CD4-positive, alpha-beta T cell treated with Interleukin-6 for 4 hours (primary cell): Measurements from ENCODE around the gene ARL15.

Experiments used
- DNase-seq: peaks from one replicate; pipeline ENCODE4 v3.0.0-alpha.2; 2020; ENCODE audit warnings: mixed read lengths

ARL15 gene

GRCh38 chr5:54281960-54282692 is 28.2 kb downstream of the ARL15 start:
- DNase-seq = no peak

DNA sequence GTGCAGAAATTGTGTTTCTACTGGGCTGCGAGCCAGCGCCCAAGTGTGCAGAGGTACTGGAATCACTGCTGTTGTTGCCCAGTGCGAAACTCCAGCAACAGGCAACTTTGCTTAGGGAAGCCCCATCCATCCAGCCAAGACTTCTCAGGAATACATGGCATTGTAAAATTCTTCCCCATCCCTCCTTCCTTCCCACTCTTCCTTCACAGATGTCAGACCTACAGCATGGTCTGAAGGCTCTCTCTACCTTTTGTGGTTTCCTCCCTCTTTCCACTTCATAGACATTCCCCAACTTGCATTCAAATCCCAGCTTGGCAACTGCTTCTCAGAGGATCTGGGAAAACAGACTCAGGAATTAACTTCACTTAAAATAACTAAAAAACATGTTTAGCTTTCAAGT is 30.4 kb downstream of the ARL15 start:
- no peak for DNase-seq

DNA sequence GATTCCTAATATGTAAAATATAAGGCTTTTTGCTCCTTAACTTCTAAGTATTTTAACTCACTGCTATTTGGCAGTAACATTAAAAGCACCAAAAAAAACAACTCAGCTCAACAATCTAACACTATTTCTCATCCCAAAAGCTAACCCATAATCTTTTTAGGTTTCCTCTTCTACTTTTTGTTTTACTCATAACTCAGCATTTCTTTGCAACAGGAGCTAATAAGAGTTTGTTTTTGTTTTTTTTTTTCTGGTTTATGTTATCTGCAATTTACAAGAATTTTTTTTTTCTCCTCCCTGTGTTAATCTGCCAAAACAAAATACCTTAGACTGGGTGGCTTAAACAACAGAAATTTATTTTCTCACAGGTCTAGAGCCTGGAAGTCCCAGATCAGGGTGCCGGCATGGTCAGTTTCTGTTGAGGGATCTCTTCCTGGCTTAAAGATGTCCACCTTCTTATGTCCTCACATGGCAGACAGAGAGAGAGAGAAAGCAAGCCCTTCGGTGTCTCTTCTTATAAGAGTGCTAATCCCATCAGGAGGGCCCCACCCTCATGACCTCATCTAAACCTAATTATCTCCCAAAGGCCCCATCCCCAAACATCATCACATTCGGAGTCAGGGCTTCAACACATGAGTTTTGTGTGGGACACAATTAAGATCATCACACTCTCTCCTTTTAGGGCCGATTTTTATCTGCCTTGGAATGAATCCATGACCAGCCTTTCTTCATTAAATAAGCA is 31.2 kb downstream of the ARL15 start:
- no peak for DNase-seq

DNA sequence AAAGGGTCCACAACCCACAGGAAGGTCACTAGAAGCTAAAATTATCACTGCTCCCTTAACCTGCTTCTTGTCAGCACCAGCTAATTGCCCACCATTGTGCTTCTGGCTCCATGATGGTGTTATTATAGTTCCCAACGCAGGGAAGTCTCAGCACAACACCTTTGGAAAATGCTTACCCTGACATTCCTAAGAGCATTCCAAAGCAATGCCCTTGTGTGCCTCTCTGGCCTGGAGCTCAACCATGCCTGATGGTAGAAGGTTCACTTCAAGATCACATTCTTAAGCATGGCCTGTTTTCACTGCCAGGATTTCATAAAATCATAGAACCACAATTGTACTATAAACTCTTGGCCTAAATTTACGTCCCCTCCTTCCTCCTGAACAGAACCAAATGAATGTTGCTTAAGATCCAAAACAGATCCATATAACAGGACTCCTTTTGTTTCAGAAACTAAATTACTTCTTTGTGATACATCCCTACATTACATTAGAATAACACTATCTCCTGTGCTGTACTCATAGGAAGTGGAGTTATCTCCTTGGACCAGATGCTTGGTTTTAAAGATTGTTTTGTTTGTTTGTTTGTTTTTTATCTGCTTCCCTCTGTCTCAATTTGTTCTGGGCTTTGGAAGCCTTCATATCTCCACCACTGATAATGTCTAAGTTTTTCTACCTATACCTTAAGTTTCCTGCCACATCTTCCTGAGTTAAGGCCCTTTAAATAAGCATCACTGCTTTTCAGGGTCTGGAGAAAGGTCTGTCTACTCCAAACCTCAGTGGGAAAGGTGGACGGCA is 32.1 kb downstream of the ARL15 start:
- DNase-seq = no peak

DNA sequence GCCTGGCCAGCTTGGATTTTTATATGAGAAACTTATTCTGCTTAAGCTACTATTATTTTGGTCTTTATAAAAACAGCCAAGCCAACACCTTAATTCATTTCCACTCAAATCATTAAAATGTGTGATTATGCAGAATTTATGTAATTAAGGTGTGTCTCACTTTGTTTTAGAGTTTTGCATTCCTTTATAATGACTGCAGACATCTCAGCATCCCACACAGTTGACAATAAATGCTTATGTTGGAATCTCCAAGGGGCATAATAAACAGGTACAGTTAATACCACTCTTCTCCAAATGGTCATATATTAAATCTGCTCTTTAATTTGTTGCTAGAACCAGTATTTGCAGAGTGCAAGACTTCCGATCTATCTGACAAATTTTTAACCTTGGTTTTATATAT is 34.3 kb downstream of the ARL15 start:
- DNase-seq = no peak

DNA sequence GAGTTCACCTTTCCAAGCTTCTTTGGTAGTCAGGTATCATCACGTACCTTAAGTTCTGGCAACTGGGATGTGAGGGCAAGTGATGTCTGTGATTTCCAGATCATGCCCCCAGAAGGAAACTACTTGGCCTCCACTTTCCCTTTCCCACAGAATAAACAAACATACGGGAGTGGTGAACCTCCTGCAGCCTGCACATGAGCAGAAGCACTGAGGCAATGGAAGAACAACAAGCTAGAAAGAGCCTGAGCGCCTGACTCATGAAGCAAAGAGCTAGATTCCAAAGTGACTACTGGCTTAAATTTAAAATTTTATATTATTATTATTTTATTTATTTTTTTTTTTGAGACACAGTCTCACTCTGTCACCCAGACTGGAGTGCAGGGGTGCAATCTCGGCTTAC is 35.0 kb downstream of the ARL15 start:
- DNase-seq = no peak

- DNase-seq = no peak
These were observed 35.4 kb downstream of the ARL15 start for GRCh38 chr5:54274944-54275343.

- DNase-seq = no peak
These were observed 36.7 kb downstream of the ARL15 start for GRCh38 chr5:54273715-54274114.

GRCh38 chr5:54272746-54273145 is 37.6 kb downstream of the ARL15 start:
- no peak for DNase-seq

DNA sequence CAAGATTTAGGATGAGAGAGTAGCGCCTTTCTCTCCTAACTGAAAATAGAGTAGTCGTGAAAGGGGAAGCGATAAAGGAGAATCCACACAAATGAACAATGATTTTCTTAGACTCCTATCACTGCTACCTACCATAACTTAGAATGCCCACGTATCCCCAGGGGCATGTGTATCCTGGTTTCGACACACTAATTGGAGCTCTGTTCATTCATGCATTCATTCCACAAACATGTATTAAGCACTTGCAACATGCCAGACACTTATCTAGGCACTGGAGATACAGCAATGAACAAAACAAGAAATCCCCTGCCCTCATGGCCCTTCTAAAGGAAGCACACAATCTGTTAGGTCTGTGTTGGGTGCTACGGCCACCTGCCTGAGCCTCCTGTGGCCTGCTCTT is 40.0 kb downstream of the ARL15 start:
- no peak for DNase-seq

- no peak for DNase-seq
These were observed 45.8 kb downstream of the ARL15 start for GRCh38 chr5:54264574-54264973.

DNA sequence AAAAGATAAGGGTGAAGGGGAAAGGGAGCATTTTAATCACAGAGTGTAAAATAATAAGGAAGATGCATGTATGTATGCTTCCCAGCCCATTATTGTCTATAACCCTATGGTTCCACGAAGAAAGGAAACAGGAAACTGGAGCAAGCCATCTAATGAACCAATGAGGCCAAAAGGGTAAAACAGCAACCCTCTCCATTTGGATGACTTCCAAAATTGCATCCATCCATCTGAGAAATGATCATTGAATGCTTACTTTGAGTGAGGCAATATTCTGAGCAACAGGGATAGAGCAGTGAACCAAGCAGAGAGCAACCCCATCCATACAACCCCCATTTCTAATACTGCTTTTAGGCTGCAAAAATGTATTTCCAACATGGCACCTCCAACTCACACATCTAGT is 46.9 kb downstream of the ARL15 start:
- DNase-seq = no peak

DNA sequence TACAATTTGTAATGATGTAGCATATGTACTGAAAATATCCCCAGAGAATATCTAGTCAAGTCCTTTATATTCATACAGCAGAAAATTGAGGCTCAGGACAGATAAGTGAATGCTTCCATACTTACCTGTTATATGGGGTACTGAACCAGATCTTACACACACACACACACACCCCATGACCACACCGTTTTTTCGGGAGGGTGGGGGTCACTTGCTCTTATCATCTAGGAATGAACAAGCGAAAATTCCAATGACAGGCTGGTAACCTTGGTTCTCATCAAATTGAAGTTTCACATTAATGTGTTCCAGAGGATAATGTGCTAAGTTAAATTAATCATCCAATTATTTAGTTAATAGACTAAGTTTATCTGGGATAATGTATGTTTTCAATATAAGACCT is 48.8 kb downstream of the ARL15 start:
- DNase-seq = no peak

- DNase-seq = no peak
These were observed 50.4 kb downstream of the ARL15 start for GRCh38 chr5:54259981-54260380.

GRCh38 chr5:54259090-54259489 is 51.3 kb downstream of the ARL15 start:
- DNase-seq = no peak

DNA sequence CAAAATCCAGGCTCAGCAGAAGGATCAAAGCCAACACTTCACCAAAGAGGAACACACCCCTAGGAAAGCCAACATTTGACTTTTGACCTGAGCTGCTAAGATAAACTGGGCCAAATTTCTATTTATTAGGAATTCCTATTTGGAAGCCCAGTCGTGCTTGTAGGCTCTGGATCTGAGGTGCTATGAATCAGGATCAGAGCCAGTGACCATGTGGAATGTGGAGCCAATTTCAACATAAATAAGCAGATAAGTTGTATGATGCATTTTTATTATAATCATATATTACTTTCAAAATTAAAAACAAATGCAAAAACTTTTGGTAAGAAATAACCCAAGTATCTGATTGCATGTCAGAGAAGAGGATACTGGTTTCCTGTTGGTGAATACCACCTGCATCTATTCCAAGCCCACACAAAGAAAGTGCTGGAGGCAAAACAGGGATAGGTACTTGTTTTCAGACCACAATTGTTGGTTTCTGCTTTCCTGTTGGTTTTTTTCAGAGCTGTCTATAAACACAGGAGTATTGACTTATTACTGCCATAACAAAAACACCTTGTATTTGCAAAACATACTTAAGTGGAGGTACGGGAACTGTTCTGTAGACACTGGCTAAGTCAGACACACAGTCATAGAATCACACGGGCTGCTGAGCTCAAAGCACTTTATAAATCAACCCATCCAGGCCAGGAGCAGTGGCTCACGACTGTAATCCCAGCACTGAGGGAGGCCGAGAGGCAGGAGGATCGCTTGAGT is 52.8 kb downstream of the ARL15 start:
- no peak for DNase-seq

GRCh38 chr5:54254482-54255198 is 55.7 kb downstream of the ARL15 start:
- DNase-seq = no peak

DNA sequence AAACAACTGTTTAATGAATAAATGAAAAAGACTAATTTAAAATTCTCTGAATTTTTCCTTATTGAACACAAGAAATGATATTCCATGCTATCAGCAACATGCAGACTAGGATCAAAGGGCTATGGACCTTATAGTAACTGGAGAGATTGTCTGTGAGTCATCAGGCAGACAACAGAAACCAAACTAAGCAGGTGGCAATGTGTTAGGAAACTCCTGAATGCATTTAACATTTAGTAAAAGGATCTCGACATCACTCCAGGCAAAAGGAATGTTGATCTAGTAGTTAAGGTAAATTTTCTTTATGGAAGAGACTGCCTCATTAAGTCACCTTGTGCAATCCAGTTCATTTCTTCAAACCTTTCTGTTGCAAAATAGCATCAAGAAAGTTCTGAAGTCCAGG is 58.4 kb downstream of the ARL15 start:
- DNase-seq = no peak

- DNase-seq = peak; percentile 51
These were observed 61.0 kb downstream of the ARL15 start for GRCh38 chr5:54249210-54250028.

- DNase-seq = no peak
These were observed 63.1 kb downstream of the ARL15 start for GRCh38 chr5:54247226-54247625.

GRCh38 chr5:54243483-54244080 is 66.8 kb downstream of the ARL15 start:
- peak; percentile 43 for DNase-seq
